Measurements from ENCODE around the gene LSM2. TPM values are rescaled to one million over a fixed set of nuclear protein-coding genes. Genes with fewer than 3 reads are reported as not detected.
"Not testable (repeated sequence)": the region's sequence is repeated elsewhere in the genome, so short reads cannot be mapped to it uniquely, and the experiment has no call there.

LSM2 gene
- total RNA-seq, 1 donor from 2014 or later = 55.8 TPM

GRCh38 chr6:31844507-31844906, 37.7 kb upstream of the LSM2 start:
- Mint-ChIP-seq H3K36me3 (peaks cover 15% of the 10 kb centered on the region), H3K27ac (no peak overlapping the region), H3K4me1 (no peaks in the 10 kb centered on the region), H3K9me3 (no peaks in the 10 kb centered on the region), H3K4me3 (no peak overlapping the region), H3K27me3 (ENCODE audit: low read depth) (no peaks in the 10 kb centered on the region)
- DNase-seq (ENCODE audit: low spot score in 2 of 2, unreplicated experiment in 2 of 2) = no peak
- no peak for TF ChIP-seq CTCF (IDR thresholded peaks at IDR 0.05; ENCODE audit: unreplicated experiment)

GRCh38 chr6:31842053-31842452, 35.3 kb upstream of the LSM2 start:
- Mint-ChIP-seq H3K4me1 (peaks cover 11% of the 10 kb centered on the region), H3K27ac (no peak overlapping the region), H3K27me3 (ENCODE audit: low read depth) (no peaks in the 10 kb centered on the region), H3K36me3 (peaks cover 27% of the 10 kb centered on the region), H3K9me3 (no peaks in the 10 kb centered on the region), H3K4me3 (no peak overlapping the region)
- TF ChIP-seq CTCF (IDR thresholded peaks at IDR 0.05; ENCODE audit: unreplicated experiment) = no peak
- no peak for DNase-seq (ENCODE audit: low spot score in 2 of 2, unreplicated experiment in 2 of 2)

DNA sequence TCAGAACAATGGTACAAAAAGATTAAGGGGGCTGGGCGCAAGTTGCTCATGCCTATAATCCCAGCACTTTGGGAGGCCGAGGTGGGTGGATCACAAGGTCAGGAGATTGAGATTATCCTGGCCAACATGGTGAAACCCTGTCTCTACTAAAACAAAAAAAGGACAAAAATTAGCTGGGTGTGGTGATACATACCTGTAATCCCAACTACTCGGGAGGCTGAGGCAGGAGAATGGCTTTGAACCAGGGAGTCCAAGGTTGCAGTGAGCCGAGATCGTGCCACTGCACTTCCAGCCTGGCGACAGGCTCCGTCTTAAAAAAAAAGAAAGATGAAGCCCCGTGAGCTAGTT, 33.0 kb upstream of the LSM2 start:
- DNase-seq (ENCODE audit: low spot score in 2 of 2, unreplicated experiment in 2 of 2); H3K27ac Mint-ChIP-seq; H3K9me3 Mint-ChIP-seq; H3K4me3 Mint-ChIP-seq; H3K27me3 Mint-ChIP-seq (ENCODE audit: low read depth): not testable (repeated sequence)
- peaks cover 24% of the 10 kb centered on the region for H3K4me1 Mint-ChIP-seq
- H3K36me3 Mint-ChIP-seq = peaks cover 31% of the 10 kb centered on the region

DNA sequence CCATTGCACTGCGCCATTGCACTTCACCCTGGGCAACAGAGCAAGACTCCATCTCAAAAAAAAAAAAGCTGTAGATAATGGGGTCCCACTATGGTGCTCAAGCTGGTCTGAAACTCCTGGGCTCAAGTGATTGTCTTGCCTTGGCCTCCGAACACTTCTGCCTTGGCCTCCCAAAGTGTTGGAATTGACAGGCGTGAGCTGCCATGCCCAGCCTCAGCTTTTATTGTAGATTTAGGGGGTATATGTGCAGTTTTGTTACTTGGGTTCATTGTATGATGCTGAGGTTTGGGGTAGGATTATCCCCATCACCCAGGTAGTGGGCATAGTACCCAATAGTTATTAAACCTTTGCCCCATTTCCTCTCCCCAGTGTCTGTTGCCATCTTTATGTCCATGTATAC, 32.2 kb upstream of the LSM2 start:
- H3K4me1 Mint-ChIP-seq = peaks cover 27% of the 10 kb centered on the region
- no peak for DNase-seq (ENCODE audit: low spot score in 2 of 2, unreplicated experiment in 2 of 2)
- peak overlapping the region; percentile 15 for H3K27ac Mint-ChIP-seq
- H3K36me3 Mint-ChIP-seq = peaks cover 31% of the 10 kb centered on the region
- no peaks in the 10 kb centered on the region for H3K27me3 Mint-ChIP-seq (ENCODE audit: low read depth)
- no peak for TF ChIP-seq CTCF (IDR thresholded peaks at IDR 0.05; ENCODE audit: unreplicated experiment)
- no peak overlapping the region for H3K4me3 Mint-ChIP-seq
- no peaks in the 10 kb centered on the region for H3K9me3 Mint-ChIP-seq

DNA sequence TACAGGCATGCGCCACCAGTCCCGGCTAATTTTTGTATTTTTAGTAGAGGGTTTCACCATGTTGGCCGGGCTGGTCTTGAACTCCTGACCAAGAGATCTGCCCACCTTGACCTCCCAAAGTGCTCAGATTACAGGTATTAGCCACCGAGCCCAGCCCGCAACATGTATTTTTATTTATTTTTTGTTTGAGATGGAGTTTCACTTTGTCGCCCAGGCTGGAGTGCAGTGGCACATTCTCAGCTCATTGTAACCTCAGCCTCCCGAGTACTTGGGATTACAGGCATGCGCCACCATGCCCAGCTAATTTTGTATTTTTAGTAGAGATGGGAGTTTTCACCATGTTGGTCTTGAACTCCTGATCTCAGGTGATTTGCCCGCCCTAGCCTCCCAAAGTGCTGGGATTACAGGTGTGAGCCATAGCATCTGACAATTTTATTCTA, 31.4 kb upstream of the LSM2 start:
- DNase-seq (ENCODE audit: low spot score in 2 of 2, unreplicated experiment in 2 of 2); H3K9me3 Mint-ChIP-seq; H3K27me3 Mint-ChIP-seq (ENCODE audit: low read depth): not testable (repeated sequence)
- Mint-ChIP-seq H3K27ac (peak overlapping the region; percentile 2), H3K4me3 (peak overlapping the region; percentile 98), H3K4me1 (peaks cover 27% of the 10 kb centered on the region), H3K36me3 (peaks cover 31% of the 10 kb centered on the region)

- H3K36me3 Mint-ChIP-seq = peaks cover 31% of the 10 kb centered on the region
- DNase-seq (ENCODE audit: low spot score in 2 of 2, unreplicated experiment in 2 of 2) = no peak
- H3K4me1 Mint-ChIP-seq = peaks cover 27% of the 10 kb centered on the region
- H3K27me3 Mint-ChIP-seq (ENCODE audit: low read depth) = no peaks in the 10 kb centered on the region
- H3K27ac Mint-ChIP-seq = peak overlapping the region; percentile 99
- TF ChIP-seq CTCF (IDR thresholded peaks at IDR 0.05; ENCODE audit: unreplicated experiment) = no peak
- H3K9me3 Mint-ChIP-seq = no peaks in the 10 kb centered on the region
- H3K4me3 Mint-ChIP-seq = peak overlapping the region; percentile 98
Measured at GRCh38 chr6:31837369-31838113, 30.8 kb upstream of the LSM2 start.
